Fibroblast of skin of abdomen (primary cell): ENCODE results near the gene RBP5.
"Not testable (repeated sequence)": the region's sequence is repeated elsewhere in the genome, so short reads cannot be mapped to it uniquely, and the experiment has no call there.

Experiments used
- DNase-seq: peaks from one replicate; pipeline ENCODE4 v3.0.0-alpha.2; 2013

Gene RBP5

GRCh38 chr12:7122811-7123769 is 5.6 kb downstream of the RBP5 start:
- no peak for DNase-seq

GRCh38 chr12:7121324-7121723 is 7.4 kb downstream of the RBP5 start:
- DNase-seq = no peak

- DNase-seq = no peak
Measured at GRCh38 chr12:7120166-7120565, 8.5 kb downstream of the RBP5 start.

- DNase-seq = no peak
Measured at GRCh38 chr12:7118881-7119280, 9.8 kb downstream of the RBP5 start.

GRCh38 chr12:7117670-7118069 is 11.0 kb downstream of the RBP5 start:
- DNase-seq = no peak

GRCh38 chr12:7116916-7117315 is 11.8 kb downstream of the RBP5 start:
- no peak for DNase-seq

- DNase-seq = no peak
Measured at GRCh38 chr12:7116196-7116595, 12.5 kb downstream of the RBP5 start.

- DNase-seq = no peak
Measured at GRCh38 chr12:7114851-7115250, 13.8 kb downstream of the RBP5 start.

GRCh38 chr12:7114008-7114407 is 14.7 kb downstream of the RBP5 start:
- no peak for DNase-seq

GRCh38 chr12:7113389-7113871 is 15.3 kb downstream of the RBP5 start:
- DNase-seq = peak; percentile 47

GRCh38 chr12:7112041-7112440 is 16.6 kb downstream of the RBP5 start:
- DNase-seq = no peak

- no peak for DNase-seq
Measured at GRCh38 chr12:7110661-7111060, 18.0 kb downstream of the RBP5 start.

GRCh38 chr12:7109572-7109920 is 19.1 kb downstream of the RBP5 start:
- DNase-seq = no peak

- peak; percentile 84 for DNase-seq
Measured at GRCh38 chr12:7108796-7109571, 19.7 kb downstream of the RBP5 start, which contains the start of gene C1RL. TSS of gene C1RL (minus strand) at chr12:7109214. CDS start at chr12:7109180, 34 bp downstream.

- DNase-seq = peak; percentile 78
Measured at GRCh38 chr12:7108003-7108795, 20.5 kb downstream of the RBP5 start.

GRCh38 chr12:7107636-7108002 is 21.1 kb downstream of the RBP5 start:
- DNase-seq = no peak

GRCh38 chr12:7107181-7107580 is 21.5 kb downstream of the RBP5 start:
- not testable (repeated sequence) for DNase-seq

GRCh38 chr12:7106082-7106481 is 22.6 kb downstream of the RBP5 start:
- no peak for DNase-seq

GRCh38 chr12:7103837-7104584 is 24.7 kb downstream of the RBP5 start:
- no peak for DNase-seq

- no peak for DNase-seq
Measured at GRCh38 chr12:7102582-7102981, 26.1 kb downstream of the RBP5 start.

- DNase-seq = no peak
Measured at GRCh38 chr12:7101694-7102131, 27.0 kb downstream of the RBP5 start.
